Endothelial cell (in vitro differentiated cells): ENCODE measurements around the gene CGB8. TPM values are rescaled to one million over a fixed set of nuclear protein-coding genes. Genes with fewer than 3 reads are reported as not detected.
A peak's percentile ranks its signal among the peaks of the same experiment; 100 is the strongest.

ENCODE experiments used
- DNase-seq: peaks from one replicate; pipeline ENCODE4 v3.0.0; 2021; ENCODE audit warnings: low spot score
- H3K27ac Mint-ChIP-seq: one replicate; pipeline ENCODE4 v1.8.0; 2021; ENCODE audit warnings: mixed read lengths, inconsistent platforms; ENCODE audit not compliant: unreplicated experiment
- H3K27me3 Mint-ChIP-seq: one replicate; pipeline ENCODE4 v1.8.0; 2021; ENCODE audit warnings: mild to moderate bottlenecking, moderate library complexity, mixed read lengths, inconsistent platforms; ENCODE audit not compliant: unreplicated experiment
- H3K36me3 Mint-ChIP-seq: one replicate; pipeline ENCODE4 v1.8.0; 2021; ENCODE audit warnings: mild to moderate bottlenecking, low read depth, mixed read lengths, inconsistent platforms; ENCODE audit not compliant: unreplicated experiment
- H3K4me1 Mint-ChIP-seq: one replicate; pipeline ENCODE4 v1.8.0; 2021; ENCODE audit warnings: mild to moderate bottlenecking, mixed read lengths, inconsistent platforms; ENCODE audit not compliant: unreplicated experiment
- H3K4me3 Mint-ChIP-seq: one replicate; pipeline ENCODE4 v1.8.0; 2021; ENCODE audit warnings: mild to moderate bottlenecking, mixed read lengths, inconsistent platforms; ENCODE audit not compliant: unreplicated experiment
- H3K9me3 Mint-ChIP-seq: one replicate; pipeline ENCODE4 v1.8.0; 2021; ENCODE audit warnings: mixed read lengths, inconsistent platforms; ENCODE audit not compliant: unreplicated experiment
- total RNA-seq: library from RNA; stranded (reverse); fragmentation: NEBNext Ultra II Directional; extraction: Animal tissue kit (Norgen Biotek cat#: 25700); gene quantifications from one replicate; pipeline ENCODE4 v1.2.1, GENCODE V29; 2021; ENCODE audit not compliant: unreplicated experiment
- TF ChIP-seq, protein P1 (sequence below): fragments of 200-600 bp; sonication (generic); IDR thresholded peaks from one replicate; pipeline ENCODE4 v1.5.0; 2021; ENCODE audit warnings: antibody characterized with exemption; ENCODE audit not compliant: unreplicated experiment

Gene CGB8
- total RNA-seq, 1 donor from 2014 or later, result not detected

DNA sequence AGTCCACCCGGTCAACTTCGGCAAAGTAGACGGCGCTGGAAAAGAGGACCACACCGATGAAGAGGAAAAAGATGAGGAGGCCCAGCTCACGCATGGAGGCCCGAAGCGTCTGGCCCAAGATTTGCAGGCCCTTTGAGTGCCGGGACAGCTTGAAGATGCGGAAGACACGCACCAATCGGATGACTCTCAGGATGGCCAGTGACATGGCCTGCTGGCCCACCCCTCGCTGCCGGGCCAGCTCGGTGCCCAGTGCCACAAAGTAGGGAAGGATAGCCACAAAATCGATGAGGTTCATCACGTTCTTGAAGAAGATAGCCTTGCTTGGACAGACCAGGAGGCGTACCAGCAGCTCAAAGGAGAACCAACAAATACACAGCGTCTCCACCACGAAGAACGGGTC is 21.5 kb upstream of the CGB8 start:
- no peak overlapping the region for H3K27ac Mint-ChIP-seq
- no peak for DNase-seq
- TF ChIP-seq, protein P1, sequence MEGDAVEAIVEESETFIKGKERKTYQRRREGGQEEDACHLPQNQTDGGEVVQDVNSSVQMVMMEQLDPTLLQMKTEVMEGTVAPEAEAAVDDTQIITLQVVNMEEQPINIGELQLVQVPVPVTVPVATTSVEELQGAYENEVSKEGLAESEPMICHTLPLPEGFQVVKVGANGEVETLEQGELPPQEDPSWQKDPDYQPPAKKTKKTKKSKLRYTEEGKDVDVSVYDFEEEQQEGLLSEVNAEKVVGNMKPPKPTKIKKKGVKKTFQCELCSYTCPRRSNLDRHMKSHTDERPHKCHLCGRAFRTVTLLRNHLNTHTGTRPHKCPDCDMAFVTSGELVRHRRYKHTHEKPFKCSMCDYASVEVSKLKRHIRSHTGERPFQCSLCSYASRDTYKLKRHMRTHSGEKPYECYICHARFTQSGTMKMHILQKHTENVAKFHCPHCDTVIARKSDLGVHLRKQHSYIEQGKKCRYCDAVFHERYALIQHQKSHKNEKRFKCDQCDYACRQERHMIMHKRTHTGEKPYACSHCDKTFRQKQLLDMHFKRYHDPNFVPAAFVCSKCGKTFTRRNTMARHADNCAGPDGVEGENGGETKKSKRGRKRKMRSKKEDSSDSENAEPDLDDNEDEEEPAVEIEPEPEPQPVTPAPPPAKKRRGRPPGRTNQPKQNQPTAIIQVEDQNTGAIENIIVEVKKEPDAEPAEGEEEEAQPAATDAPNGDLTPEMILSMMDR, result no peak
- peaks cover 26% of the 10 kb centered on the region for H3K27me3 Mint-ChIP-seq
- peaks cover 5% of the 10 kb centered on the region for H3K4me1 Mint-ChIP-seq
- no peaks in the 10 kb centered on the region for H3K9me3 Mint-ChIP-seq
- peak overlapping the region; percentile 29 for H3K4me3 Mint-ChIP-seq
- peaks cover 22% of the 10 kb centered on the region for H3K36me3 Mint-ChIP-seq

DNA sequence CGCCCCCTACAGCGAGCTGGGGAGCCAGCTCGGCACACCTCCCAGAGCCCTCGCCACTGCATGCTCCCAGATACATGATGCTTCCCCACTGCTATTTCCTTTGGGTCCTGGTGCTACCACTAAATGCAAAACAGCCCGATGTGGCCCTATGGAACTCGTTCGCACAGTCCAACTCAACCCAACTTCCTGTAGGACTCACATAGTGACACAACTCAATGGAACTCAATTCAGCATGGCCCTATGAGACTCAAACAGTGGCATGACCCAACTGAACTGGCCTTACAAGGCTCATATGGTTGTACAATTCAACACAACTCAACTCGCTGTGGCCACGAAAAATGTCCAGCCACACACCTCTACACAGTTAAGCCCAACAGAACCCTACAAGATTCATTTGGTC is 20.1 kb upstream of the CGB8 start:
- no peaks in the 10 kb centered on the region for H3K9me3 Mint-ChIP-seq
- TF ChIP-seq, protein P1, result no peak
- peaks cover 26% of the 10 kb centered on the region for H3K27me3 Mint-ChIP-seq
- peaks cover 22% of the 10 kb centered on the region for H3K36me3 Mint-ChIP-seq
- no peak for DNase-seq
- peak overlapping the region; percentile 6 for H3K4me3 Mint-ChIP-seq
- no peak overlapping the region for H3K27ac Mint-ChIP-seq
- peaks cover 5% of the 10 kb centered on the region for H3K4me1 Mint-ChIP-seq

DNA sequence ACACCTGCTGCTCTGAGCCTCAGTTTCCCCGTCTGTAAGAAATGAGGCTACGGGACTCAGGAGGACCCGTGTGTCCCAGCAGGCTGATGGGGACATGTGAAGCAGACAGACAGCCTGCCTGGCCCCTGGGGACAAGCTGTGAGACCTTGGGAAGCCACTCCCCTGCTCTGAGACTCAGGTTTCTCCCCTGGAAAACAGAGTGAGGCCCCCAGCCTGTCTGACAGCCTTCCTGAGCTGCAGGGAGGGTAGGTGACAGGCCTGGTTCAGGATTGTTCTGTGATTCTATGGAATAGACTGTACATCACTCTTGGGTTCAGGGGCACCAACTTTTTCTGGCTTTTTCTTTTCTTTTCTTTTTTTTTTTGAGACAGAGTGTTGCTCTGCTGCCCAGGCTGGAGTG is 18.6 kb upstream of the CGB8 start:
- Mint-ChIP-seq H3K4me3 (no peak overlapping the region), H3K27me3 (peaks cover 18% of the 10 kb centered on the region), H3K27ac (no peak overlapping the region), H3K4me1 (peaks cover 2% of the 10 kb centered on the region), H3K36me3 (peaks cover 13% of the 10 kb centered on the region), H3K9me3 (no peaks in the 10 kb centered on the region)
- DNase-seq, result no peak
- TF ChIP-seq, protein P1, result no peak

DNA sequence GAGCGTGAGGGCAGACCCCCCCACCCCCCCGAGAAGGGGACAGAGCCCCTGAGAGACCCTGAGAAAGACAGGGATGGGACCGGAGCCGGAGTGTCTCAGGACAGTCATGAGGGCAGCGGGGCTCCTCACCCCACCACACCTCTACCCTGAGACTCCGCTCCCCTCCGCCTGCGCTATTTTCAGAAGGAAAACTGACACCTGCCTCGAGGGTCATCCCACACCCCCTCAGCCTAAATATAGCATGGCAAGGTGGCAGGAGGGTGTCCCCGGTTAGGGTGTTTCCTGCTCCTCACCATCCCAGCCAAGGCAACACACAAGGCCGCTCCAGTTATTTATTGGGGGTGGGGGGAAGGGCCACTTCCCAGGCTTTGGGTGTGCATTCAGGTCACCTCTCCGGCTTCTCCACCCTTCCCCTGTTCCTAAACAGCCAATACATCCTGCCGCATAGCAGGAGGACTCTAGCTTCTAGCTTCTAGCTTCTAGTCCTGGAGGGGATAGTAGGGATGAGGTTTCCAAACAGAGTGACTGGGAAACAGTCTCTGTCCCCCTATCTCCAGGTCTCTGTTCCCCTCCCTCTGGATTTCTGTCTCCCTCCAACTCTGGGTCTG is 17.1 kb upstream of the CGB8 start:
- TF ChIP-seq, protein P1, result no peak
- H3K36me3 Mint-ChIP-seq, result peaks cover 13% of the 10 kb centered on the region
- DNase-seq, result no peak
- H3K4me1 Mint-ChIP-seq, result peaks cover 2% of the 10 kb centered on the region
- H3K27me3 Mint-ChIP-seq, result peaks cover 16% of the 10 kb centered on the region
- H3K4me3 Mint-ChIP-seq, result peak overlapping the region; percentile 38
- no peak overlapping the region for H3K27ac Mint-ChIP-seq
- no peaks in the 10 kb centered on the region for H3K9me3 Mint-ChIP-seq

DNA sequence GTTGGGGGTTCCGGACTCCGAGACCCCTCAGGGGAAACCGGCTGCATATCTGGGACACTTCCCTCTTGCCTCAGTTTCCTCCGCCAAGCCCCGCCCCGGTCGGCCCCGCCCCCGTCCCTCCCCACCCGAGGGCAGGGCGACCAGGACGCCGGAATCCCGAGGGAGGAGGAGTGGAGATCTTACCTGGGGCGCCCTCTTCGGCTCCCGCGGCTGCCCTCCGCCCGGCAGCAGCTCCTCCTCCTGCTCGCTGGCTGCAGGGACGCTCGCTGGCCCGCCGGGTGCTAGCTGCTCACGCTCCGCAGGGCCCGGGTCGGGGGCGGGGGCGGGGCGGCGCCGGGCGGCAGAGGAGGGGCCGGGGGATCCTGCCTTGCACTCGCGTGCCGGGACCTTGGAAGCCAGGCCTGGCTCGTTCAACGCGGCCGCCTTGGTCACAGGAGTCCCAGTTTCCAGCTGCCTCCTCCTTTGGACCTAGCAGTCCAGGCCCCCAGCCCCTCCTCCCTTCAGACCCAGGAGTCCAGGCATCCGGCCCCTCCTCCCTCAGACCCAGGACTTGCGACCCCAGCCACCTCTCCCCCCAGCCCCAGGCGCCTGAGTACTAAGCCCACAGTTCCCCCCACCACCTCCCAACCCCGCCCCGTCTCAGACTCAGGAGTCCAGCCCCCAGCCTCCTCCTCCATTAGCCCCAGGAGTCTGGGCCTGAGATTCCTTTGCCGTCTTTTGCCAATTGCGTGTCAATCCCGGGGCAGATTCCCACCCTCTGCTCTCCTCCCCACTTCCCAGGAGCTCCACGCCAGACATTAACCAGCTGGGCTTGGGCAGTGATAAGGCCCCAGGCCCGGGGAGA is 16.1 kb upstream of the CGB8 start, which contains the start of gene NTF4:
TSS of gene NTF4 (minus strand) at position 51 of the 844 bp plus-strand sequence. CDS start 2,821 bp downstream, outside the sequence.
- DNase-seq, result peak; percentile 54
- Mint-ChIP-seq H3K4me1 (peaks cover 2% of the 10 kb centered on the region), H3K9me3 (no peaks in the 10 kb centered on the region), H3K27me3 (peaks cover 14% of the 10 kb centered on the region), H3K27ac (no peak within 1 kb of the TSS), H3K36me3 (peaks cover 8% of the 10 kb centered on the region), H3K4me3 (peak within 1 kb of the TSS; percentile 47)
- TF ChIP-seq, protein P1, result no peak
